Heart left ventricle (tissue), 13 donors: ENCODE results near the gene ALOXE3.

Source experiments
- CTCF ChIP-seq, 12 donors: fragments of 200-600 bp; sonication (generic) in 4 of 12; IDR thresholded peaks; one replicate each; pipeline versions ENCODE4 v1.5.0 to v1.8.0; 2018 to 2022; ENCODE audit warnings: antibody characterized with exemption in 12 of 12, mild to moderate bottlenecking in 5 of 12
- POLR2A ChIP-seq, 2 donors: fragments of 450-650 bp; IDR thresholded peaks; one replicate each; pipeline ENCODE4 v1.6.1; 2017; ENCODE audit warnings: antibody characterized with exemption in 2 of 2, mild to moderate bottlenecking in 2 of 2, moderate library complexity in 2 of 2
- donor health status: ischemic (EF 13 %, LVEDD 7.1; RV severe dilation, severe dysfunction).
- donor health status: DM: no; HTN: yes; CAD: no.
- donor health status: DM: no; HTN: no; CAD: no.
- donor health status: ischemic (EF 25% LVEDD 6.9; RV normal size, moderate dysfunction).
- donor health status: ischemic (EF 25% LVEDD 5.7; RV mildly dilated, moderate dysfunction).
- donor health status: ischemic (EF 35%, LVEDD 5.7; RV mildly dilated, moderate dysfunction).
- donor health status: nonischemic (EF 11% LVEDD 7.7; RV severe dilation, severe dysfunction).
- donor health status: DM: yes; HTN: yes; CAD: no.
- donor health status: PGD.
- donor health status: ischemic (EF 29% LVEDD 5.4; RV normal size, mild dysfunction).
- donor health status: nonischemic (EF 23%, LVEDD 6.1; RV moderate dilation, normal function).

- no peak for TF ChIP-seq CTCF (IDR thresholded peaks at IDR 0.05)
- TF ChIP-seq POLR2A (IDR thresholded peaks at IDR 0.05), result no peak
Measured at GRCh38 chr17:8082292-8082691, 36.0 kb downstream of the ALOXE3 start.
